ENCODE data around the gene RIMBP2. TPM values are rescaled to one million over a fixed set of nuclear protein-coding genes. Genes with fewer than 3 reads are reported as not detected.

Gene RIMBP2
- total and polyA plus RNA-seq, 4 donors, result 0.39 to 1.0 TPM; not detected in 2

DNA sequence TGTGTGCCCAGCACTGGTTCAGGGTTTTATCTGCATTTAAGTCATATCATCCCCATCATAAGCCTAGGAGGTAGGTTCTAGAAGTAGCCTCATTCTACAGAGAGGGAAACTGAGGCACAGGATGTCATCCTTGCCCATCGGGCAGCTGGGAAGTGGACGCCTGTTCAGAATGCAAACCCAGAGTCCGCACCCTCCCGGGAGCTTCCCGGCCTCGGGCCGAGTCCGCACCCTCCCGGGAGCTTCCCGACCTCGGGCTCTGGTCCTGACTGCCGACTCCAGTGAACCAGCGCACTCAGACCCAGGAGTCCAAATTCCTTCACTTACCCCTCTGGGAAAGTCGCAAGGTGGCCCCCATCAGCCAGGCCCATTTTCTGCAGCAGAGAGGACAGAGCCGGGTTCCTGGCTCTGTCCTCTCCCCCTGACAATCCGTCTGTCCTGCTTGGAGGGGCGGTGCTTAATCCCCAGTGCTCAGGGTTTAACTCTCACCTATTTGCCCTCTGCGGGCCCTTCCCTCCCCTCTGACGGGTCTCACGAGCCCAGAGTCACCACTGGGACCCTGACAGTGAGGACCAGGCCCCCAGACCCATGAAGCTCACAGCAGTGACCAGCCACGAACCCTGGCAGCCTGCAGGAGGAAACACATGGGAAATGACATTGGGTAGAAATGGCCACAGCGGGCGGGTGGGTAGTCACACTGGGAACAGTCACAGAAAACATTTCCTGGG is 236.5 kb downstream of the RIMBP2 start:
- no peak overlapping the region for H3K4me3 ChIP-seq (ENCODE audit: low read length in 2 of 2)
- 62 to 68% methylated on average over 23 of the region's 23 CpGs for WGBS, 2 donors
- no peaks in the 10 kb centered on the region for H3K27me3 ChIP-seq (ENCODE audit: control insufficient read depth in 1 of 2, insufficient read depth in 2 of 2, low read length in 1 of 2)
- no peaks in the 10 kb centered on the region for H3K4me1 ChIP-seq (ENCODE audit: control insufficient read depth in 1 of 2, insufficient read depth in 2 of 2, low read length in 2 of 2)
- intact Hi-C loops (cut with DNase I), result no loop called here
- no peak for DNase-seq
- no peaks in the 10 kb centered on the region for H3K9me3 ChIP-seq (ENCODE audit: control insufficient read depth, low read length)
- no peak for ATAC-seq (ENCODE audit: low FRiP score)
- H3K36me3 ChIP-seq (ENCODE audit: control insufficient read depth in 1 of 2, insufficient read depth in 2 of 2, low read length in 1 of 2), result no peaks in the 10 kb centered on the region
- H3K27ac ChIP-seq (ENCODE audit: low read depth in 1 of 2, low read length in 2 of 2), result no peak overlapping the region

DNA sequence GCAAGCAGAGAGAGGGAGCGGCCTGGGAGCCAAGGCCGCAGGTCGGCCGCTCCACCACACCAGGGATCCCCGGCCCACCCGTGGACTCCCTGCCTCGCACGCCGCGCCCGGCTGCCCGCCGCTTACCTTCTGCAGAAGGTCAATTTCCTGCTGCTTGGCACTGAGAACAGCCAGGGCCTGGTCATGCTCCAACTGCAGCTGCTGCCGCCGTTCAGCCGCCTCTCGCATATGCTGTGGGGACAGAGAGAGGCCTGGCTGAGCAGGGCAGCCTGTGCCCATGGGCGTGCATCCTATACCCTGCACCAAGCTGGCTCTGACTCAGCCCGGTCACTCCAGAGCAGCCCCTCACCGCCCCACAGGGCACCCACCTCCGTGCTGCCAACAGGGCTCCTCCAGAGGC is 237.3 kb downstream of the RIMBP2 start:
- Histone ChIP-seq H3K4me1 (ENCODE audit: control insufficient read depth in 1 of 2, insufficient read depth in 2 of 2, low read length in 2 of 2) (no peaks in the 10 kb centered on the region), H3K9me3 (ENCODE audit: control insufficient read depth, low read length) (no peaks in the 10 kb centered on the region), H3K27me3 (ENCODE audit: control insufficient read depth in 1 of 2, insufficient read depth in 2 of 2, low read length in 1 of 2) (no peaks in the 10 kb centered on the region), H3K27ac (ENCODE audit: low read depth in 1 of 2, low read length in 2 of 2) (no peak overlapping the region), H3K4me3 (ENCODE audit: low read length in 2 of 2) (no peak overlapping the region), H3K36me3 (ENCODE audit: control insufficient read depth in 1 of 2, insufficient read depth in 2 of 2, low read length in 1 of 2) (no peaks in the 10 kb centered on the region)
- DNase-seq (no peak), ATAC-seq (ENCODE audit: low FRiP score) (no peak)
- intact Hi-C loops (cut with DNase I), result no loop called here
- WGBS, 2 donors, result 83 to 85% methylated on average over 21 of the region's 21 CpGs

GRCh38 chr12:130477701-130478100 is 238.4 kb downstream of the RIMBP2 start:
- ATAC-seq (ENCODE audit: low FRiP score) (no peak), DNase-seq (no peak)
- H3K36me3 ChIP-seq (ENCODE audit: control insufficient read depth in 1 of 2, insufficient read depth in 2 of 2, low read length in 1 of 2), result no peaks in the 10 kb centered on the region
- intact Hi-C loops (cut with DNase I), result no loop called here
- 65 to 67% methylated on average over 9 of the region's 9 CpGs for WGBS, 2 donors
- no peaks in the 10 kb centered on the region for H3K4me1 ChIP-seq (ENCODE audit: control insufficient read depth in 1 of 2, insufficient read depth in 2 of 2, low read length in 2 of 2)
- H3K9me3 ChIP-seq (ENCODE audit: control insufficient read depth, low read length), result no peaks in the 10 kb centered on the region
- H3K27me3 ChIP-seq (ENCODE audit: control insufficient read depth in 1 of 2, insufficient read depth in 2 of 2, low read length in 1 of 2), result no peaks in the 10 kb centered on the region
- H3K4me3 ChIP-seq (ENCODE audit: low read length in 2 of 2), result no peak overlapping the region
- H3K27ac ChIP-seq (ENCODE audit: low read depth in 1 of 2, low read length in 2 of 2), result no peak overlapping the region

- intact Hi-C loops (cut with DNase I), result no loop called here
- Histone ChIP-seq H3K36me3 (ENCODE audit: control insufficient read depth in 1 of 2, insufficient read depth in 2 of 2, low read length in 1 of 2) (no peaks in the 10 kb centered on the region), H3K4me1 (ENCODE audit: control insufficient read depth in 1 of 2, insufficient read depth in 2 of 2, low read length in 2 of 2) (no peaks in the 10 kb centered on the region), H3K9me3 (ENCODE audit: control insufficient read depth, low read length) (no peaks in the 10 kb centered on the region), H3K4me3 (ENCODE audit: low read length in 2 of 2) (no peak overlapping the region), H3K27me3 (ENCODE audit: control insufficient read depth in 1 of 2, insufficient read depth in 2 of 2, low read length in 1 of 2) (no peaks in the 10 kb centered on the region), H3K27ac (ENCODE audit: low read depth in 1 of 2, low read length in 2 of 2) (no peak overlapping the region)
- ATAC-seq (ENCODE audit: low FRiP score) (no peak), DNase-seq (no peak)
- 72 to 74% methylated on average over 12 of the region's 12 CpGs for WGBS, 2 donors
Observed at GRCh38 chr12:130477266-130477665, 238.8 kb downstream of the RIMBP2 start.

GRCh38 chr12:130476451-130477135 is 239.5 kb downstream of the RIMBP2 start:
- no peaks in the 10 kb centered on the region for H3K36me3 ChIP-seq (ENCODE audit: control insufficient read depth in 1 of 2, insufficient read depth in 2 of 2, low read length in 1 of 2)
- ATAC-seq (ENCODE audit: low FRiP score) (no peak), DNase-seq (no peak)
- no peaks in the 10 kb centered on the region for H3K4me1 ChIP-seq (ENCODE audit: control insufficient read depth in 1 of 2, insufficient read depth in 2 of 2, low read length in 2 of 2)
- no peak overlapping the region for H3K27ac ChIP-seq (ENCODE audit: low read depth in 1 of 2, low read length in 2 of 2)
- intact Hi-C loops (cut with DNase I), result no loop called here
- no peaks in the 10 kb centered on the region for H3K27me3 ChIP-seq (ENCODE audit: control insufficient read depth in 1 of 2, insufficient read depth in 2 of 2, low read length in 1 of 2)
- H3K4me3 ChIP-seq (ENCODE audit: low read length in 2 of 2), result no peak overlapping the region
- no peaks in the 10 kb centered on the region for H3K9me3 ChIP-seq (ENCODE audit: control insufficient read depth, low read length)
- 32 to 42% methylated on average over 20 of the region's 20 CpGs for WGBS, 2 donors

DNA sequence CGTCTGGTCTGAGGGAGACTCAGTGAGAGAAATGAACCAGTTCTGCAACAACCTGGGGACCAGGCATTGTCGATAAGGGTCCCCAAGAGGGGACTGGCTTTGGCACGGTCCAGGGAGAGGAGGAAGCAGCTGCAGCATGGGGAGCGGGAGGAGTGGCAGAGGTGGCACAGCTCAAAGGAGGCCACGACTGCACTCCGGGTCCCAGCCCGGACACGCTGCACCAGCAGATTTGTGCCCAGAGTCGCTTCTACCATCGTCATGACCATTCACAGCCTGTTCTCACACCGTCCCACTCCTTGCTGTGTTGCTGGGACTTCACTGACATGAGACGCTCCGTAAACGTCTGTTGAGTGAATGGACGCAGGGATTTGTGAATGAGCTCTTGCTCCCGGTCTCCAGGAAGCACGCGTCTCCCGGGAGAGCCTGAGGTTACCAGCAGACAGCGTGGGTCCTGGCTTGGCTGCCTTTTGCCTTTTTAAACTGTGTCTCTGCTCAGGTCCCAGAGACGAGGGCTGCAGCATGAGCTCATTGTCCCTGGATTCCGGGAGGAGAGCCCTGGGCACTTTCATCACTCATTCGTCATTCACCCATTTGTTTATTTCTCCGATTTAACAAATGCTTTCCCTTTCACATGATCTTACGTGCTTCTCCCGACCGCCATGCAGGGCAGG is 241.4 kb downstream of the RIMBP2 start:
- Histone ChIP-seq H3K4me3 (ENCODE audit: low read length in 2 of 2) (no peak overlapping the region), H3K4me1 (ENCODE audit: control insufficient read depth in 1 of 2, insufficient read depth in 2 of 2, low read length in 2 of 2) (no peaks in the 10 kb centered on the region), H3K9me3 (ENCODE audit: control insufficient read depth, low read length) (no peaks in the 10 kb centered on the region), H3K27me3 (ENCODE audit: control insufficient read depth in 1 of 2, insufficient read depth in 2 of 2, low read length in 1 of 2) (no peaks in the 10 kb centered on the region), H3K27ac (ENCODE audit: low read depth in 1 of 2, low read length in 2 of 2) (no peak overlapping the region), H3K36me3 (ENCODE audit: control insufficient read depth in 1 of 2, insufficient read depth in 2 of 2, low read length in 1 of 2) (no peaks in the 10 kb centered on the region)
- DNase-seq (no peak), ATAC-seq (ENCODE audit: low FRiP score) (no peak)
- WGBS, 2 donors, result 32 to 48% methylated on average over 23 to 27 of the region's 27 CpGs
- intact Hi-C loops (cut with DNase I), result no loop called here

DNA sequence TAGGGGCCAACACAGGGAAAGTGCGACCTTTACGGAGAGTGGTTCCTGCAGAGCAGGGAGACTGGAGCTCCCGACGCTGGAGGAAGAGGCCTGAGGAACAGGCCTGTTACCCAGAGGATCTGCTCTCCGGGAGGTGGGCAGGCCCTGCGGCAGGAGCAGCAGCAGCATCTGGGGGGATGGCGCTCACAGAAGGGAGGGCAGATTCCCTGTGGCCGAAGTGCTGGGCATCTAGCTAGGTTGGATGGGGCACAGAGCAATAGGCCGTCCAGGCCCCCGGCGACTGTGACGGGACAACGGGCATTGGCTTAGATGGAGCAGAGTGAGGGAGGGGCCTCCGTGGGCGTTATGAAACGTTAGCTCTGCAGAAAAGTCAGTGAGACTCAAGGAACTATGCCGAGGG is 242.8 kb downstream of the RIMBP2 start:
- DNase-seq, result no peak
- Histone ChIP-seq H3K9me3 (ENCODE audit: control insufficient read depth, low read length) (no peaks in the 10 kb centered on the region), H3K27ac (ENCODE audit: low read depth in 1 of 2, low read length in 2 of 2) (no peak overlapping the region), H3K36me3 (ENCODE audit: control insufficient read depth in 1 of 2, insufficient read depth in 2 of 2, low read length in 1 of 2) (no peaks in the 10 kb centered on the region), H3K4me3 (ENCODE audit: low read length in 2 of 2) (no peak overlapping the region), H3K27me3 (ENCODE audit: control insufficient read depth in 1 of 2, insufficient read depth in 2 of 2, low read length in 1 of 2) (no peaks in the 10 kb centered on the region), H3K4me1 (ENCODE audit: control insufficient read depth in 1 of 2, insufficient read depth in 2 of 2, low read length in 2 of 2) (no peaks in the 10 kb centered on the region)
- no peak for ATAC-seq (ENCODE audit: low FRiP score)
- intact Hi-C loops (cut with DNase I), result no loop called here
- WGBS, 2 donors, result 72 to 73% methylated on average over 17 of the region's 17 CpGs

GRCh38 chr12:130470969-130471368 is 245.1 kb downstream of the RIMBP2 start:
- Histone ChIP-seq H3K4me1 (ENCODE audit: control insufficient read depth in 1 of 2, insufficient read depth in 2 of 2, low read length in 2 of 2) (no peaks in the 10 kb centered on the region), H3K4me3 (ENCODE audit: low read length in 2 of 2) (no peak overlapping the region), H3K27ac (ENCODE audit: low read depth in 1 of 2, low read length in 2 of 2) (no peak overlapping the region), H3K36me3 (ENCODE audit: control insufficient read depth in 1 of 2, insufficient read depth in 2 of 2, low read length in 1 of 2) (no peaks in the 10 kb centered on the region), H3K27me3 (ENCODE audit: control insufficient read depth in 1 of 2, insufficient read depth in 2 of 2, low read length in 1 of 2) (no peaks in the 10 kb centered on the region), H3K9me3 (ENCODE audit: control insufficient read depth, low read length) (peaks cover 6% of the 10 kb centered on the region)
- intact Hi-C loops (cut with DNase I), result no loop called here
- WGBS, 2 donors, result 76 to 82% methylated on average over 6 of the region's 6 CpGs
- ATAC-seq (ENCODE audit: low FRiP score) (no peak), DNase-seq (no peak)
